Posterior vena cava (tissue), 2 donors: Measurements from ENCODE around the gene RDH14. TPM values are rescaled to one million over a fixed set of nuclear protein-coding genes. Genes with fewer than 3 reads are reported as not detected.

Experiments used
- DNase-seq: peaks from one replicate; pipeline ENCODE4 v3.0.0-alpha.2; 2020; ENCODE audit warnings: low spot score
- intact Hi-C, 2 donors: fragments of 100-400 bp; cut with DNase I; formaldehyde crosslinking; loops; one replicate each; pipeline versions ENCODE4 v1.14.1 to v1.14.2; 2022 to 2023
- total RNA-seq, 2 donors: library from RNA; stranded (reverse); fragmentation: NEBNext Ultra II Directional; extraction: Animal tissue kit (Norgen Biotek cat#: 25700); gene quantifications; one replicate each; pipeline ENCODE4 v1.2.1, GENCODE V29; 2021
- donor health status: DM: yes; HTN: yes; CAD: no.
- donor health status: DM: yes; HTN: yes; CAD: no.

Gene RDH14
- total RNA-seq, 2 donors from 2014 or later: 25.1 to 29.4 TPM

DNA sequence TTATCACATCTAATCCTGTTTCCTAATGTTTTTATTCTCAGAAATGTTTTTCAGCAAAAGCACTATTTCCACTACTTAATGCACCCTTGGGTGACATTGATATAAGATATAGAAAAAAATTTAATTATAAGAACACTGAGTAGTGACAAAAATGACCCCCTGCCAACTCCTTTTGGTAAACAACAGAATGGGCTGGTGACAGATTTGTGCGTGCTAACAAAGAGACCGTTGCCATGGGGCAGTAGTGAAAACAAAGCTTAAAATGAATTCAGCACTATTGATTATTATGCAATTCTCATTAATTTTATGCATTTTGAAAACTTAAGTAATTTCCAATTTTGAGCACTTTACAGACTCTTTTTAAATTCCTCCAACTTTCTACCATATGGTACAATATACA is 33.1 kb downstream of the RDH14 start:
- intact Hi-C loops: loop anchor here (10.0 kb wide), 3 partner anchors 83 to 1337 kb away; no protein-coding TSS in a partner anchor
- DNase-seq: no peak

DNA sequence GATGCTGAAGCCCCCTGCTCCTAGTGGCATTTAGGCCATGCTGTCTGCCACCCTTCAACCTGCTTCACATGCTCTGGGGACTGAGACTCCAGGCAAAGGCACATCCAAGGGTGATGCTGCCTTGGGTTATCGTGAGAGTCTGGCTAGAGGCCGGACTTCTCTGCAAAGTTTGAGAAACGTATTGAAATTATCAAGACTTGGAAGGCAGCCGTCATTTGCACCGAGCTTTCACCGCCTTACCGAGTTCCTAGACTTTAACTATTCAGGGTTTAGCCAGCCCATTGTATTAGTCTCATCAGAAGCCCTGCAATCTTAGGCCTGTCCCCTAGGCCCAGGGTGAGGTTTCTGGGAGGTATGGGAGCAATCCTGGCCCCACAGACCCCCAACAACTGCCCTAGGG is 34.0 kb downstream of the RDH14 start:
- intact Hi-C loops: loop anchor here (10.0 kb wide), 3 partner anchors 82 to 1338 kb away; no protein-coding TSS in a partner anchor
- no peak for DNase-seq

GRCh38 chr2:18525852-18526251 is 34.6 kb downstream of the RDH14 start:
- no peak for DNase-seq
- intact Hi-C loops: loop anchor here (10.0 kb wide), 3 partner anchors 81 to 1339 kb away; no protein-coding TSS in a partner anchor

- intact Hi-C loops: loop anchor here (10.0 kb wide), 3 partner anchors 80 to 1340 kb away; no protein-coding TSS in a partner anchor
- no peak for DNase-seq
Observed at GRCh38 chr2:18525236-18525635, 35.2 kb downstream of the RDH14 start.

DNA sequence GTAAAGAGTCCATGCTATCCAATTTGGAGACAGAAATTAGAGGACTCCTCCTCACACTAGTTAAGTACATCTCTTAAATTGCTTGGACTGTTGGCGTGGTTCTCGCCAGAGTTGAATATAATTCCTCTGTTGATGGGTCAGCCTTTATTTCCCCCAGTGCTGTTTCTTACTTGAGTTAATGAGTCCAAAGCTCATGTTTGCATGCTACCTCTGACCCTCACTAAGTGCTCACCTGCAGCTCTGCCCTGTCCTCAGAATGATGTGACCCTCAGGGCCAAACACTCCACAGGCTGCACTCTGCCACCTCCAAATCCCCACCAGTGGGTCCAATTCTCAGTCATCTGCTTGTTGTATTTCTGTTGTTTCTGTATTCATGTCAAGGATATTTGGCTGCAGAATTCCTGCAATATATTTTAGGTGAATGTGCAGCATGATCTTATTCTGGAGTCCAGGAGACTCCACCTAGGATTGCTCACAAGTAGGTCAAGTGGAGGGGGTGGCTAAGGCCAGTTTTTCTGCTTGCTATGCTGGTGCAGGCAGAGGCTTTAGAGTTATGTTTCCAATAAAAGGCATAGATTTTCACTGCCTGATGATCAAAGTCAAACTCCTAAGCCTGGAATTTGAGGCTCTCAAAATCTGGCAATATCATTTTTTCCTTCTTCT is 37.8 kb downstream of the RDH14 start:
- intact Hi-C loops: loop anchor here (5.0 to 10.0 kb wide), 5 partner anchors 78 to 1342 kb away; no protein-coding TSS in a partner anchor
- DNase-seq: no peak

DNA sequence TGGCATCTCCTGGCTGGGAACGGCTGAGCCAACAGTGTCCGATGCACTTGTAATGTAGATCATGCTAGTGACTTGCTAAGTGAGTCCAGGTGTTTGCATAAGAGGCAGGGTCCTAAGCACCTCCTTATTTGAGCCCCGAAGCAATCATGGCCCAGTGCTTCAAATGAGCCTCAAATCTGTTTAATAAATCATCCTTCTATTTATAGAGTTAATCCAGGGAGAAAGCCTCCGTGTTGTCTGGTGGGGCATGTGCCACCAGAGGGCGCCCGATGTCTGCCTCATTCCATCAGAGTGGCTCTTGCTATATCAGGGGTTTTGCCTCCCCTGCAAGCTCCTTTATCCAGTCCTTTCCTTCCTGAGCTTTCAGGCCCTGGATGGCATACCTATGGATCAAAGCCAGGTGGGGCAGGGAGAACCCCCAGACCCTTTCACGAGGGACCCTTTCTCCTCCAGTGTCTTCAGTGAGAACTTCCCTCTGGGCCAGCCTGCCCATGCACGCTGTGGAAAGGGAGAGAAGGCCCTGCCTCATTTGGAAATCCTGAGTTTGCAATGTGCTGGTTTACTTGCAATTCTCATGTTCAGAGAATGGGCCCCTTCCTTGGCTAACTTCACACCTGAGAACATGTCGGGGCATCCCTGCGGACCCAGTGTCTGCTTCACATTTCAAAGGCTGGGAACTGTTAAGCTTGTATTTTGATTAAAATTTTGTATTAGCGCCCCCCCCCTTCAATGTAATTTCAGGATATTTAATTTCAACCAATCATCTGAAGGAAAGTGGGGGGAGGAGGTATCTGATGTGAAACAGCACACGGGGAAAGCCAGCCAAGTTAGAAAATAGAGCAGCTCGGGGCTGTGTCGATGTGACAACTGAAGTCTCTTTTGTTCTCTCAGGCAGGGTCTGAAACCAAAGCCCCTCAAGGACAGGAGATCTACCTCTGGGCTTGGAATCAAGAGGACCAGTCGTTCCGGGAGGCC is 39.7 kb downstream of the RDH14 start:
- DNase-seq: peak; percentile 95
- intact Hi-C loops: loop anchor here (5.0 to 10.0 kb wide), 5 partner anchors 76 to 1344 kb away; no protein-coding TSS in a partner anchor

- intact Hi-C loops: loop anchor here (5.0 to 10.0 kb wide), 6 partner anchors 75 to 1345 kb away; no protein-coding TSS in a partner anchor
- DNase-seq: no peak
Observed at GRCh38 chr2:18519914-18520450, 40.5 kb downstream of the RDH14 start.

DNA sequence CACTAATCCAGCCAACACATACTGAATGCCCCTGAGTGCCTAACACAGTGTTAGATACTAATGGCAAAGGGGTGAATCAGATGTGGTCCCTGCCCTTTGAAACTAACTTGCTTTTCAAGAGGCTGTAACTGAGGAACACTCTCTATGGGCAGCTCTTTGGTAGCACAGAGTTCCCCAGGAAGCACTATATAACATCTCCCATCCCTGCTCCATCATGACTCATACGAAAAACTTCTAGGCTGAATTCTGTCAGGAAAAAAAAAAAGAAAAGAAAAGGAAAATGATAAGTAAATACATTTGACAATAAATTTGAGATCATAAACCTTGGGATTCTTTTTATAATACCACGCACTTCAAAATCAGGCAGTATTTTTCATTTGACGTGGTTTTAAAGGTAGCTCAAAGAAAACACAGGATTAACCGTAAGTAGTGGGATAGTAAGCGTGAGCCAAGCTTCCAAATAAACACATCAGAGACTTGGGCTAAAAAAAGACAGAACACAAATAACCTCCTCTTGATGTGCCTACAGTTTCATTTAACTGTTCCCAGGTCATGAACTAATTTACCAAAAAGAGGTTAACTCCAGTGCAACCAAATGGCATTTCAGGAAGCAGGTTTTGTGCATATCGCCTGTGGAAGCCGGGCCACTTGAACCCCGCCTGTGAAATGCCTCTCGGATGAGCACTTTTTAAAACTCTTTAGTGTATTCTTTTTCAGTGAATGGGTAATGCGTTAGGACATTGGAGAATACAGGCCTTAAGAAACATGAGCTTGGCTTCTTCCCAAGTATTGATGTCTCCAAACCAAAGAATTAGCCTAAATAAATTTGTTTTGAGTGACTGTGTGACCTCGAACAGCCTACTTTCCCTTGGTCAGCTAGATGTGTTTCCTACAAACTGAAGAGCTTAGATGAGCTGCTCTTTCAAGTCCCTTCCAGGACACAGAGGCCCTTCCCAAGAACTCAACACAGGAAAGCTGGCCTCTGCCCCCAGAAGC is 42.0 kb downstream of the RDH14 start:
- no peak for DNase-seq
- intact Hi-C loops: loop anchor here in 1 of 2 donors (5.0 kb wide), 1 partner anchor 834 kb away; no protein-coding TSS in a partner anchor

DNA sequence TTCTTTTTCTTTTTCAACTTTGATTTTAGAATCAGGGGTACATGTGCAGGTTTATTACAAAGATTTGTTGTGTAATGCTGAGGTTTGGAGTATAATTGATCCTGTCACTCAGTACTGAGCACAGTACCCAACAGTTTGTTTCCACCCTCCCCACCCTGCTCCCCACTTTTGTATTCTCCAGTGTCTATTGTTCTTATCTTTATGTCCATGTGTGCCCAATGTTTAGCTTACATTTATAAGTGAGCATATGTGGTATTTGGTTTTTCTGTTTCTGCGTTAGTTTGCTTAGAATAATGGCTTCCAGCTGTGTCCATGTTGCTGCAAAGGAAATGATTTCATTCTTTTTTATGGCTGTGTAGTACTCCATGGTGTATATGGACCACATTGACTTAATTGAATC is 43.1 kb downstream of the RDH14 start:
- no peak for DNase-seq

DNA sequence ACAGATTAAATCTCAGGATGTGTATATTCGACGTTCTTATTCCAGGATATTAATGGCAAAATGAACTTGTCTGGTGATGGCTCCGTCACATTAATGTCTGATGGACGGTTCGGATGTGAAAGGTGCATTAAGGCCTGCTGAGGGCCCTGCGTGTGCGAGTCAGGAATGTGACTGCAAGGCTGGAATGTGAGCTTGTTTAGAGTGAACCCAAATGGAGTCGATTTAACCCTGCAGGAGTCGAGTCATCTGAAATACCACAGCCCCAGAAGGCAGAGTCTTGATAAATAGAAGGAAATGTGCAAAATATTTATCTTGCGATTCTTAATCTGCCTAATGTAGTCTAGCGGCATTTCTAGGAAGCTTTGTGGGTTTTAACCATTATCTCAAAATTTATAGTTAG is 44.3 kb downstream of the RDH14 start:
- no peak for DNase-seq
- intact Hi-C loops: loop anchor here in 1 of 2 donors (5.0 kb wide), 1 partner anchor 836 kb away; no protein-coding TSS in a partner anchor

More for the DNA sequence above, 43.1 kb downstream of the RDH14 start:
- intact Hi-C loops: loop anchor here in 1 of 2 donors (5.0 kb wide), 1 partner anchor 835 kb away; no protein-coding TSS in a partner anchor

- intact Hi-C loops: loop anchor here in 1 of 2 donors (5.0 kb wide), 1 partner anchor 838 kb away; no protein-coding TSS in a partner anchor
Observed at GRCh38 chr2:18514526-18515461, 45.7 kb downstream of the RDH14 start.

DNA sequence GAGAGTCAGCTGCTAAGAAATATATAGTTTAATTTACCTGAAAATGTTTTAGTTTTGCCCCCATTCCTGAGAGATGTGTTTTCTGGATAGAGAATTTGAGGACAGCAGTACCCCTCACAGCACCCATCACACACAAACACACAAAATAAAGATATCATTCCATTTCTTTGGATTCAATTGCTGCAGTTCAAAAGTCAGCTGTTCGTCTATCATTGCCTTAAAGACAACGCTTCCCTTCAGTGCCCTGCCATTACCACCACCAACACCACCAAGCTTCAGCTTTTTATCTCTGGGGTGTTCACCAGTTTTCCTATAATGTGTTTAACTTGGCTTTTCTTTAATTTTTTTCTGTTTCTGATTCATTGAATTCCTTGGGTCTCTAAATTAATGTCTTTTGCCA is 49.7 kb downstream of the RDH14 start:
- intact Hi-C loops: no loop called here
- no peak for DNase-seq

More at GRCh38 chr2:18514526-18515461, 45.7 kb downstream of the RDH14 start:
- DNase-seq: no peak

- intact Hi-C loops: no loop called here
- no peak for DNase-seq
Observed at GRCh38 chr2:18506883-18507509, 53.5 kb downstream of the RDH14 start.

GRCh38 chr2:18505703-18506341 is 54.6 kb downstream of the RDH14 start:
- no peak for DNase-seq
- intact Hi-C loops: no loop called here
